ENCODE measurements around the gene MLEC. TPM values are rescaled to one million over a fixed set of nuclear protein-coding genes. Genes with fewer than 3 reads are reported as not detected.

The MLEC gene
- total RNA-seq, 2 donors from 2014 or later: 116 to 124 TPM

DNA sequence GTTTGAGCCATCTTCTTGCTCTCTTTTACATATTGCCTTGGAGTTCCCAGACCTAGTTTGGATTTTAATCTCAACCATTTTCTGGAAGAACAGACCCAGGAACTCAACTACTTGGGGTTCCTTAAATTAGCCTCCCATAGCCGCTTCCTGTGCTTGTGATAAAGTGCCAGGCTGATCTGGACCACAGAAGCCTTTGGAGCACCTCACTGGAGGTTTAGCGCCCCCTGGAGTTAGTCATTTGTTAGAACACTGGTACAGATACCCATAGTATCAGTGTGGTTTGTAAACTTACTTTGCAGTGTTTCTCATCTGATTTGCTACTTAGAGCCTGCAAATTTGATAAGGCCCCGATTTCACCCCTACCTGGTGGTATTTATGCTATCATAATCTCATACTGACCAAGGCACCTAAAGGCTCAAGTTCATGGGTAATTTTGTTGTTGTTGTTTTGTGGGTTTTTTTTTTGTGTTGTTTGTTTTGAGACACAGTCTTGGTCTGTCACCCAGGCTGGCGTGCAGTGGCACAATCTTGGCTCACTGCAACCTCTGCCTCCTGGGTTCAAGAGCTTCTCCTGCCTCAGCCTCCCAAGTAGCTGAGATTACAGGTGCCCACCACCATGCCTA, 27.0 kb downstream of the MLEC start:
- peaks cover 4 to 20% of the 10 kb centered on the region in 2 donors for H3K36me3 ChIP-seq

DNA sequence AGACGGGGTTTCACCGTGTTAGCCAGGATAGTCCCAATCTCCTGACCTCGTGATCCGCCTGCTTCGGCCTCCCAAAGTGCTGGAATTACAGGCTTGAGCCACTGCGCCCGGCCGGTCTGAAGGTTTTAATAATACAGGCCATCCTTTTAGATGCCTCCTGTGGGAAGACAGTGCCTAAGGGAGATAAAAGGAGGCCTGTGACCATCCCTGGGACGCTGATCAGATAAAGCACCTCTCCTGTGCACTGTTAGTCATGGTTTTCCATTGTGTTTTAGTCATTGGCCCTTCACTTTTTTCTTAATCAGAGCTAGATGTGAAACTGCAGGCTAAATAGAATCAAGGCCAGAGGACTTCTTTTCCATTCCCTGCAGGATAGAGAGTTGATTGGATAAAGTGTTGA, 31.1 kb downstream of the MLEC start:
- Histone ChIP-seq H3K4me3 (no peak overlapping the region), H3K27me3 (replicated peaks; ENCODE audit: insufficient read depth) (no peaks in the 10 kb centered on the region), H3K27ac (no peak overlapping the region), H3K36me3 (peaks cover 12 to 27% of the 10 kb centered on the region in 2 donors), H3K9me3 (no peaks in the 10 kb centered on the region), H3K4me1 (replicated peaks) (no peaks in the 10 kb centered on the region)
- 88% methylated on average over 9 of the region's 9 CpGs for WGBS
- TF ChIP-seq POLR2AphosphoS5 (IDR thresholded peaks at IDR 0.05) (no peak), POLR2A (IDR thresholded peaks at IDR 0.05) (no peak)
- TF ChIP-seq, protein P1, sequence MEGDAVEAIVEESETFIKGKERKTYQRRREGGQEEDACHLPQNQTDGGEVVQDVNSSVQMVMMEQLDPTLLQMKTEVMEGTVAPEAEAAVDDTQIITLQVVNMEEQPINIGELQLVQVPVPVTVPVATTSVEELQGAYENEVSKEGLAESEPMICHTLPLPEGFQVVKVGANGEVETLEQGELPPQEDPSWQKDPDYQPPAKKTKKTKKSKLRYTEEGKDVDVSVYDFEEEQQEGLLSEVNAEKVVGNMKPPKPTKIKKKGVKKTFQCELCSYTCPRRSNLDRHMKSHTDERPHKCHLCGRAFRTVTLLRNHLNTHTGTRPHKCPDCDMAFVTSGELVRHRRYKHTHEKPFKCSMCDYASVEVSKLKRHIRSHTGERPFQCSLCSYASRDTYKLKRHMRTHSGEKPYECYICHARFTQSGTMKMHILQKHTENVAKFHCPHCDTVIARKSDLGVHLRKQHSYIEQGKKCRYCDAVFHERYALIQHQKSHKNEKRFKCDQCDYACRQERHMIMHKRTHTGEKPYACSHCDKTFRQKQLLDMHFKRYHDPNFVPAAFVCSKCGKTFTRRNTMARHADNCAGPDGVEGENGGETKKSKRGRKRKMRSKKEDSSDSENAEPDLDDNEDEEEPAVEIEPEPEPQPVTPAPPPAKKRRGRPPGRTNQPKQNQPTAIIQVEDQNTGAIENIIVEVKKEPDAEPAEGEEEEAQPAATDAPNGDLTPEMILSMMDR (IDR thresholded peaks at IDR 0.05): no peak
- DNase-seq (ENCODE audit: low spot score): no peak
- intact Hi-C loops (cut with DNase I): no loop called here

More for the DNA sequence above, 27.0 kb downstream of the MLEC start:
- intact Hi-C loops (cut with DNase I): loop anchor here (2.0 kb wide), 1 partner anchor 65 kb away; no protein-coding TSS in a partner anchor
- Histone ChIP-seq H3K9me3 (no peaks in the 10 kb centered on the region), H3K27ac (no peak overlapping the region), H3K4me3 (no peak overlapping the region), H3K27me3 (replicated peaks; ENCODE audit: insufficient read depth) (no peaks in the 10 kb centered on the region), H3K4me1 (replicated peaks) (no peaks in the 10 kb centered on the region)
- WGBS: 18% methylated on average over 4 of the region's 4 CpGs
- TF ChIP-seq POLR2A (IDR thresholded peaks at IDR 0.05): no peak
- TF ChIP-seq POLR2AphosphoS5 (IDR thresholded peaks at IDR 0.05): peak; percentile 53
- TF ChIP-seq, protein P1 (IDR thresholded peaks at IDR 0.05): peak; percentile 63 to 92 (median 86)
- peak; percentile 78 for DNase-seq (ENCODE audit: low spot score)

DNA sequence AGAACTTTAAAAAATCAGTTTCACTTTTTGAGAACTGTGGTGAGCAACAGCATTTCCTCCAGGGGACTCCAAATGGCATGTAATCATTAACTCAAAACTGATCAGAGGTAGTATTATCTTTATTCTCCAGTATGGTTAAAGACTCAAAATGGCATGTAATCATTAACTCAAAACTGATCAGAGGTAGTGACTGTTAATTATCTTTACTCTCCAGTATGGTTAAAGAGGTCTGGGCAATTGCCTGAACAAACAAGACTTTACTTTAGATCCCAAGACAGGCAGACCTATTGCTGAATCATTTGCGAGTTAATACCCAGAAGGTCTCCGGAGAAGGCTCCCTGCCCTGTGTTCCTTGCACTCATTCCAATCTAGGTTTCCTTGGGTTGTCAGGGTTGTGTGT, 32.1 kb downstream of the MLEC start:
- H3K4me1 ChIP-seq (replicated peaks): no peaks in the 10 kb centered on the region
- no peak overlapping the region for H3K27ac ChIP-seq
- WGBS: 50% methylated on average over 2 of the region's 2 CpGs
- no peaks in the 10 kb centered on the region for H3K27me3 ChIP-seq (replicated peaks; ENCODE audit: insufficient read depth)
- TF ChIP-seq, protein P1 (IDR thresholded peaks at IDR 0.05): no peak
- TF ChIP-seq POLR2AphosphoS5 (IDR thresholded peaks at IDR 0.05) (no peak), POLR2A (IDR thresholded peaks at IDR 0.05) (no peak)
- DNase-seq (ENCODE audit: low spot score): no peak
- peaks cover 12 to 27% of the 10 kb centered on the region in 2 donors for H3K36me3 ChIP-seq
- no peaks in the 10 kb centered on the region for H3K9me3 ChIP-seq
- no peak overlapping the region for H3K4me3 ChIP-seq
- intact Hi-C loops (cut with DNase I): no loop called here

DNA sequence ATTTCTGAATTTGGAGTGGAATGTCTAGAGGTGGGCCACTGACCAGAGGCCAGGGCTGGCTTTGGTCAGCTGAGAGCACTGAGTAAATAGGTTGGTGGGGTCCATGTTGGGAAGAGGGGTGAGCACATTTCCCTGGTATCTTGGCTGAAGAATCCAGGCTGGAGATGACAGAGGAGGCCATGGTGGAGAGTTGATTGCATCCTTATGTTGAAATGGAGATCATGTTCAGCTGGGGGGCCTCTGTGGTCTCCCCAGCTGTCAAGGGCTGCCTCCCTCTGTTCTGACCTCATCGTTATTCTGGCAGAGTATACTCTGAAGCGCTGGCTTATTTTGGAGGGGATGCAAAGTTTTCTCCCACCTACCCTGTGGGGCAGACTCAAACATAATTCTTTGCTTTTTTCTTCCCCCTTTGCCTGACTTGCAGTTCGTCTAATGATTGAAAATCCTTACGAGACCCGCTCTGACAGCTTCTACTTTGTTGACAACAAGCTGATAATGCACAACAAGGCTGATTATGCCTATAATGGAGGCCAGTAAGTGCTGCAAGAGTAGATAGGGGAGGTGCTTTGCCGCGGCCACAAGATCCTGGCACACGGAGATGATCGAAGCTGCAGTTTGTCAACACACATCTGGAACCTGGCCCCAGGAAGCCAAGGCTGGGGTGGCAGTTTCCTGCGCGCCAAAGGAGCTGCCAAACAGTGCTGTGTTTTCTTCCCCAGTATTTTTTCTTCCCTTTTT, 32.7 kb downstream of the MLEC start:
- WGBS: 76% methylated on average over 11 of the region's 11 CpGs
- intact Hi-C loops (cut with DNase I): loop anchor here (10.0 kb wide), 1 partner anchor 185 kb away; the partner anchor contains the start of gene SPPL3
- no peaks in the 10 kb centered on the region for H3K9me3 ChIP-seq
- no peaks in the 10 kb centered on the region for H3K27me3 ChIP-seq (replicated peaks; ENCODE audit: insufficient read depth)
- DNase-seq (ENCODE audit: low spot score): no peak
- H3K36me3 ChIP-seq: peaks cover 12 to 27% of the 10 kb centered on the region in 2 donors
- no peak overlapping the region for H3K4me3 ChIP-seq
- H3K4me1 ChIP-seq (replicated peaks): no peaks in the 10 kb centered on the region
- TF ChIP-seq, protein P1 (IDR thresholded peaks at IDR 0.05): no peak
- TF ChIP-seq POLR2A (IDR thresholded peaks at IDR 0.05) (no peak), POLR2AphosphoS5 (IDR thresholded peaks at IDR 0.05) (no peak)
- no peak overlapping the region for H3K27ac ChIP-seq

Data from prostate gland (tissue), 2 donors.